B cell (primary cell): ENCODE results near the gene MANEA. TPM values are rescaled to one million over a fixed set of nuclear protein-coding genes. Genes with fewer than 3 reads are reported as not detected.

Experiments used
- ATAC-seq: fragments of 200-7000 bp; cut with Tn5 transposase; one replicate; pipeline ENCODE4 v1.10.0; 2021; ENCODE audit warnings: low read depth, mild to moderate bottlenecking, moderate number of reproducible peaks, moderate library complexity
- CTCF ChIA-PET: fragments of 350-600 bp; sonication (Branson Sonifier 250); formaldehyde crosslinking; loops from one replicate; lab custom pipeline; 2021; ENCODE audit warnings: antibody characterized with exemption, inconsistent platforms; lab: Charles Lee
- POLR2A ChIA-PET: fragments of 350-600 bp; sonication (Branson Sonifier 250); formaldehyde crosslinking; loops from one replicate; lab custom pipeline; 2021; ENCODE audit warnings: antibody characterized with exemption; lab: Charles Lee
- DNase-seq: peaks from one replicate; pipeline ENCODE4 v3.0.0; 2013
- H2AFZ ChIP-seq: 2 replicates; pipeline ENCODE4 v1.6.1; 2012; ENCODE audit warnings: mild to moderate bottlenecking, low read depth, low read length; ENCODE audit not compliant: insufficient read depth, poor library complexity, severe bottlenecking
- H3K27ac ChIP-seq, 2 donors: 1 replicate in 1 of 2; 2 replicates in 1 of 2; pipeline ENCODE4 v1.5.1; 2012 to 2013; ENCODE audit warnings: low read length in 2 of 2, mild to moderate bottlenecking in 2 of 2, moderate library complexity in 1 of 2
- H3K27me3 ChIP-seq, 4 experiments: fragments of 200-600 bp in 1 of 4; sonication (generic) in 1 of 4; replicated peaks in 1 of 4; 1 replicate in 2 of 4; 2 replicates in 2 of 4; pipeline versions ENCODE4 v1.6.1 to v1.7.0; 2013 to 2016; ENCODE audit warnings: low read length in 3 of 4, mild to moderate bottlenecking in 2 of 4, mixed read lengths in 1 of 4, moderate library complexity in 1 of 4; ENCODE audit not compliant: insufficient read depth in 4 of 4, control insufficient read depth in 3 of 4; ENCODE audit errors: control extremely low read depth in 1 of 4
- H3K36me3 ChIP-seq, 2 experiments: replicated peaks in 1 of 2; 1 replicate in 1 of 2; 2 replicates in 1 of 2; pipeline versions ENCODE4 v1.6.1 to v1.7.1; 2013; ENCODE audit warnings: low read length in 1 of 2; ENCODE audit not compliant: insufficient read depth in 2 of 2, control insufficient read depth in 1 of 2; ENCODE audit errors: control extremely low read depth in 1 of 2, extremely low read depth in 1 of 2
- H3K4me1 ChIP-seq, 2 donors: fragments of 200-600 bp in 1 of 2; sonication (generic) in 1 of 2; 1 replicate in 1 of 2; 2 replicates in 1 of 2; pipeline versions ENCODE4 v1.5.1 to v1.6.1; 2013 to 2017; ENCODE audit warnings: low read length in 2 of 2; ENCODE audit not compliant: control insufficient read depth in 2 of 2, insufficient read depth in 2 of 2
- H3K4me2 ChIP-seq: replicated peaks from 2 replicates; pipeline ENCODE3; 2012; ENCODE audit warnings: mild to moderate bottlenecking, low read depth, low read length; ENCODE audit not compliant: poor library complexity, severe bottlenecking
- H3K4me3 ChIP-seq, 5 experiments: fragments of 200-600 bp in 1 of 5; sonication (generic) in 1 of 5; 1 replicate in 3 of 5; 2 replicates in 2 of 5; pipeline versions ENCODE4 v1.5.1 to v1.7.0; 2011 to 2016; ENCODE audit warnings: low read length in 4 of 5, mild to moderate bottlenecking in 4 of 5, low read depth in 2 of 5, control low read depth in 1 of 5, moderate library complexity in 1 of 5; ENCODE audit not compliant: insufficient read depth in 1 of 5; ENCODE audit errors: control extremely low read depth in 1 of 5, extremely low read depth in 1 of 5
- H3K79me2 ChIP-seq: fragments of 200-600 bp; sonication (generic); one replicate; pipeline ENCODE4 v1.6.0; 2016; ENCODE audit warnings: low read length; ENCODE audit not compliant: control insufficient read depth, insufficient read depth
- H3K9ac ChIP-seq: fragments of 200-600 bp; sonication (generic); 2 replicates; pipeline ENCODE4 v1.6.1; 2017; ENCODE audit warnings: mild to moderate bottlenecking, low read length, moderate library complexity
- H3K9me3 ChIP-seq, 3 donors: one replicate each; pipeline versions ENCODE4 v1.6.1 to v1.7.1; 2013; ENCODE audit warnings: low read length in 2 of 3; ENCODE audit not compliant: control insufficient read depth in 2 of 3, insufficient read depth in 1 of 3; ENCODE audit errors: control extremely low read depth in 1 of 3
- H4K20me1 ChIP-seq: 2 replicates; pipeline ENCODE4 v1.6.0; 2012; ENCODE audit warnings: mild to moderate bottlenecking, low read length; ENCODE audit not compliant: insufficient read depth, control insufficient read depth, poor library complexity, severe bottlenecking
- H3K27ac Mint-ChIP-seq: one replicate; pipeline ENCODE4 v1.8.0; 2021; ENCODE audit warnings: mixed read lengths
- H3K27me3 Mint-ChIP-seq: one replicate; pipeline ENCODE4 v1.8.0; 2021; ENCODE audit warnings: mixed read lengths
- H3K4me1 Mint-ChIP-seq: one replicate; pipeline ENCODE4 v1.8.0; 2021; ENCODE audit warnings: mixed read lengths
- H3K4me3 Mint-ChIP-seq: one replicate; pipeline ENCODE4 v1.8.0; 2021; ENCODE audit warnings: mixed read lengths
- H3K9me3 Mint-ChIP-seq: one replicate; pipeline ENCODE4 v1.8.0; 2022; ENCODE audit warnings: mixed read lengths; ENCODE audit not compliant: insufficient read depth
- CTCF ChIP-seq: fragments of 200-600 bp; IDR thresholded peaks from one replicate; pipeline ENCODE4 v1.8.0; 2022; ENCODE audit warnings: antibody characterized with exemption, mild to moderate bottlenecking
- EZH2 ChIP-seq: IDR thresholded peaks from 2 replicates; pipeline ENCODE4 v1.6.1; 2012; ENCODE audit warnings: borderline replicate concordance, low read depth, mild to moderate bottlenecking, moderate library complexity, low read length; ENCODE audit not compliant: insufficient read depth, poor library complexity, severe bottlenecking
- WGBS: methylation state at CpG from one replicate; pipeline ENCODE4 v1.1.5; 2013; ENCODE audit warnings: missing lambda C conversion rate; ENCODE audit not compliant: insufficient coverage; 5-methylcytosine and 5-hydroxymethylcytosine counted together
- intact Hi-C: fragments of 100-400 bp; cut with micrococcal nuclease; formaldehyde crosslinking; loops from one replicate; pipeline ENCODE4 v1.10.0; 2022
- polyA plus RNA-seq: library from polyadenylated mRNA; depleted of rRNA; stranded (reverse); fragments of >200 nt; gene quantifications from 2 replicates; pipeline ENCODE4 v1.2.3, GENCODE V29; 2012
- total RNA-seq, 2 donors: library from RNA; stranded (reverse); fragments of 120-200 nt in 1 of 2; gene quantifications; 1 replicate in 1 of 2; 2 replicates in 1 of 2; pipeline versions ENCODE4 v1.2.3 to v1.2.4, GENCODE V29; 2013 to 2022

MANEA gene
- total and polyA plus RNA-seq, 2 donors (not counting 1 experiment from before 2014, with no cell fraction given), result 2.4 to 9.0 TPM

GRCh38 chr6:95548188-95548786, 29.0 kb upstream of the MANEA start:
- no peak for DNase-seq
- no peak overlapping the region for H3K9ac ChIP-seq
- no peak overlapping the region for H3K4me2 ChIP-seq
- no peak overlapping the region for H3K27ac ChIP-seq
- TF ChIP-seq CTCF (no peak), EZH2 (no peak)
- no peaks in the 10 kb centered on the region for H3K27me3 ChIP-seq
- Mint-ChIP-seq H3K4me3 (no peak overlapping the region), H3K4me1 (no peaks in the 10 kb centered on the region), H3K9me3 (no peaks in the 10 kb centered on the region), H3K27me3 (peaks cover 3% of the 10 kb centered on the region), H3K27ac (no peak overlapping the region)
- H3K79me2 ChIP-seq, result no peaks in the 10 kb centered on the region
- intact Hi-C loops, result no loop called here
- no peak for ATAC-seq
- no peaks in the 10 kb centered on the region for H4K20me1 ChIP-seq
- CTCF ChIA-PET, result no interaction called here
- H3K4me3 ChIP-seq, result no peak overlapping the region
- POLR2A ChIA-PET, result no interaction called here
- no peaks in the 10 kb centered on the region for H3K9me3 ChIP-seq
- H3K4me1 ChIP-seq, result no peaks in the 10 kb centered on the region
- no peak overlapping the region for H2AFZ ChIP-seq
- H3K36me3 ChIP-seq, result no peaks in the 10 kb centered on the region
- 100% methylated on average over 2 of the region's 3 CpGs for WGBS

- no peak overlapping the region for H2AFZ ChIP-seq
- ATAC-seq (no peak), DNase-seq (no peak)
- TF ChIP-seq EZH2 (no peak), CTCF (no peak)
- H3K27ac ChIP-seq, result no peak overlapping the region
- Mint-ChIP-seq H3K9me3 (peaks cover 3% of the 10 kb centered on the region), H3K4me1 (no peaks in the 10 kb centered on the region), H3K4me3 (no peak overlapping the region), H3K27ac (no peak overlapping the region), H3K27me3 (peaks cover 3% of the 10 kb centered on the region)
- H3K9me3 ChIP-seq, result no peaks in the 10 kb centered on the region
- no peaks in the 10 kb centered on the region for H3K79me2 ChIP-seq
- intact Hi-C loops, result no loop called here
- no peak overlapping the region for H3K4me2 ChIP-seq
- ChIA-PET POLR2A (no interaction called here), CTCF (interaction anchor here (2.2 kb wide), 1 partner anchor 12 kb away, joined by 4 read pairs; no protein-coding TSS in a partner anchor)
- H3K4me1 ChIP-seq, result no peaks in the 10 kb centered on the region
- no peak overlapping the region for H3K4me3 ChIP-seq
- whole genome bisulfite sequencing, result 100% methylated on average over 3 of the region's 5 CpGs
- no peaks in the 10 kb centered on the region for H3K36me3 ChIP-seq
- H4K20me1 ChIP-seq, result no peaks in the 10 kb centered on the region
- no peaks in the 10 kb centered on the region for H3K27me3 ChIP-seq
- no peak overlapping the region for H3K9ac ChIP-seq
Measured at GRCh38 chr6:95551678-95552324, 25.5 kb upstream of the MANEA start.
